Caco-2 (cell line): ENCODE data around the gene FAM50B. TPM values are rescaled to one million over a fixed set of nuclear protein-coding genes. Genes with fewer than 3 reads are reported as not detected.

Source experiments
- BruUV-seq: library from RNA; stranded (reverse); fragments of 400-500 nt; replicated peaks from 2 replicates; lab custom pipeline; 2021; lab: Mats Ljungman, UMichigan
- CTCF ChIA-PET: fragments of 300-600 bp; sonication (Branson Sonifier 250); formaldehyde crosslinking; loops from one replicate; lab custom pipeline; 2022; ENCODE audit warnings: antibody characterized with exemption; lab: Charles Lee
- POLR2A ChIA-PET: fragments of 300-600 bp; sonication (Branson Sonifier 250); formaldehyde crosslinking; loops from one replicate; lab custom pipeline; 2022; ENCODE audit warnings: antibody characterized with exemption; lab: Charles Lee
- DNase-seq, 2 experiments: peaks; one replicate each; pipeline versions ENCODE4 v3.0.0 to v3.0.0-alpha.2; 2020 to 2022
- H3K27me3 ChIP-seq: replicated peaks from 2 replicates; pipeline ENCODE4 v1.6.0; 2011; ENCODE audit warnings: low read length; ENCODE audit not compliant: control insufficient read depth, insufficient read depth
- H3K36me3 ChIP-seq: 2 replicates; pipeline ENCODE4 v1.5.1; 2011; ENCODE audit warnings: low read length; ENCODE audit not compliant: control insufficient read depth, insufficient read depth
- H3K4me1 ChIP-seq: fragments of 250-450 bp; sonication (Bioruptor Pico); 2 replicates; pipeline ENCODE4 v1.5.1; 2020; ENCODE audit warnings: mild to moderate bottlenecking
- H3K4me3 ChIP-seq: 2 replicates; pipeline ENCODE4 v1.5.1; 2011; ENCODE audit warnings: low read depth, mild to moderate bottlenecking, control low read depth, low read length
- H3K9me3 ChIP-seq: fragments of 250-450 bp; sonication (Bioruptor Pico); 2 replicates; pipeline ENCODE4 v1.5.1; 2020; ENCODE audit warnings: mild to moderate bottlenecking, moderate library complexity
- H3K27ac Mint-ChIP-seq: one replicate; pipeline ENCODE4 v1.8.0; 2022; ENCODE audit warnings: mixed read lengths; ENCODE audit not compliant: unreplicated experiment
- H3K27me3 Mint-ChIP-seq: one replicate; pipeline ENCODE4 v1.8.0; 2022; ENCODE audit warnings: mixed read lengths; ENCODE audit not compliant: insufficient read depth, unreplicated experiment
- H3K36me3 Mint-ChIP-seq: one replicate; pipeline ENCODE4 v1.8.0; 2022; ENCODE audit warnings: mild to moderate bottlenecking, mixed read lengths; ENCODE audit not compliant: insufficient read depth, unreplicated experiment
- H3K4me1 Mint-ChIP-seq: one replicate; pipeline ENCODE4 v1.8.0; 2022; ENCODE audit warnings: low read depth, mixed read lengths; ENCODE audit not compliant: unreplicated experiment
- H3K4me3 Mint-ChIP-seq: one replicate; pipeline ENCODE4 v1.8.0; 2022; ENCODE audit warnings: mild to moderate bottlenecking, moderate library complexity, mixed read lengths; ENCODE audit not compliant: unreplicated experiment
- H3K9me3 Mint-ChIP-seq: one replicate; pipeline ENCODE4 v1.8.0; 2022; ENCODE audit warnings: mixed read lengths; ENCODE audit not compliant: unreplicated experiment
- intact Hi-C: fragments of 100-400 bp; cut with micrococcal nuclease; formaldehyde crosslinking; loops from one replicate; pipeline ENCODE4 v1.10.0; 2022; ENCODE audit not compliant: unreplicated experiment
- total RNA-seq: library from RNA; stranded (reverse); gene quantifications from 2 replicates; pipeline ENCODE4 v1.2.3, GENCODE V29; 2022
- TF ChIP-seq, protein P1 (sequence below), 2 experiments: fragments of 200-600 bp in 1 of 2; IDR thresholded peaks; 1 replicate in 1 of 2; 2 replicates in 1 of 2; pipeline versions ENCODE4 v1.5.1 to v1.8.0; 2011 to 2022; ENCODE audit warnings: antibody characterized with exemption in 1 of 2, control low read depth in 1 of 2, inconsistent platforms in 1 of 2, low read depth in 1 of 2, low read length in 1 of 2, mild to moderate bottlenecking in 1 of 2, moderate library complexity in 1 of 2; ENCODE audit not compliant: insufficient read depth in 1 of 2, severe bottlenecking in 1 of 2, unreplicated experiment in 1 of 2

FAM50B gene
- total RNA-seq, 1 experiment from 2014 or later, result not detected

DNA sequence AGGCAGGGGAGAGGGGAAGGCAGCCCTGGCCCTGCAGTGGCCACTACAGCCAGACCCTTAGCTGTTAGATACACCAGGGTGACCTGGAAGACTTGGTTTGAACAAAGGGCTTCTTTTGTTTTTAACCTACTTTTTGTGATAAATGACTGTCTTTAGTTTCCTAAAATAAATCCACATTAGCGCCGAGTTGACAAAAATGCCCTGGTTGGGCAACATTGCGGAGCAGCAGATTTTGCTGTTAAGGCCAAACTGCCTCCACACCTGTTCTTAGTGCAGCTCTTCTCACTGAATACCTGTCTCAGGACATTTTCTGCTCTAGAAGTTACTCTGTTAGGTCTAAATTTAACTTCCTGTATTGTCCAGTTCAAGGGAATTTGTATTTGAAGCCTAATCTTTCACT is 42.7 kb downstream of the FAM50B start:
- no peaks in the 10 kb centered on the region for H3K4me1 Mint-ChIP-seq
- no peak overlapping the region for H3K4me3 ChIP-seq
- H3K4me3 Mint-ChIP-seq, result no peak overlapping the region
- TF ChIP-seq, protein P1, sequence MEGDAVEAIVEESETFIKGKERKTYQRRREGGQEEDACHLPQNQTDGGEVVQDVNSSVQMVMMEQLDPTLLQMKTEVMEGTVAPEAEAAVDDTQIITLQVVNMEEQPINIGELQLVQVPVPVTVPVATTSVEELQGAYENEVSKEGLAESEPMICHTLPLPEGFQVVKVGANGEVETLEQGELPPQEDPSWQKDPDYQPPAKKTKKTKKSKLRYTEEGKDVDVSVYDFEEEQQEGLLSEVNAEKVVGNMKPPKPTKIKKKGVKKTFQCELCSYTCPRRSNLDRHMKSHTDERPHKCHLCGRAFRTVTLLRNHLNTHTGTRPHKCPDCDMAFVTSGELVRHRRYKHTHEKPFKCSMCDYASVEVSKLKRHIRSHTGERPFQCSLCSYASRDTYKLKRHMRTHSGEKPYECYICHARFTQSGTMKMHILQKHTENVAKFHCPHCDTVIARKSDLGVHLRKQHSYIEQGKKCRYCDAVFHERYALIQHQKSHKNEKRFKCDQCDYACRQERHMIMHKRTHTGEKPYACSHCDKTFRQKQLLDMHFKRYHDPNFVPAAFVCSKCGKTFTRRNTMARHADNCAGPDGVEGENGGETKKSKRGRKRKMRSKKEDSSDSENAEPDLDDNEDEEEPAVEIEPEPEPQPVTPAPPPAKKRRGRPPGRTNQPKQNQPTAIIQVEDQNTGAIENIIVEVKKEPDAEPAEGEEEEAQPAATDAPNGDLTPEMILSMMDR (IDR thresholded peaks at IDR 0.05; ENCODE audit: insufficient read depth in 1 of 2, low read depth in 1 of 2, low read length in 1 of 2, severe bottlenecking in 1 of 2, unreplicated experiment in 1 of 2), result no peak
- no peak overlapping the region for H3K27ac Mint-ChIP-seq
- ChIA-PET POLR2A (no interaction called here), CTCF (no interaction called here)
- BruUV-seq, result no TSS peak
- no peaks in the 10 kb centered on the region for H3K9me3 ChIP-seq
- no peaks in the 10 kb centered on the region for H3K36me3 Mint-ChIP-seq
- no peaks in the 10 kb centered on the region for H3K27me3 ChIP-seq
- intact Hi-C loops, result no loop called here
- H3K4me1 ChIP-seq, result peaks cover 7% of the 10 kb centered on the region
- no peaks in the 10 kb centered on the region for H3K36me3 ChIP-seq
- H3K9me3 Mint-ChIP-seq, result no peaks in the 10 kb centered on the region
- no peak for DNase-seq
- no peaks in the 10 kb centered on the region for H3K27me3 Mint-ChIP-seq

DNA sequence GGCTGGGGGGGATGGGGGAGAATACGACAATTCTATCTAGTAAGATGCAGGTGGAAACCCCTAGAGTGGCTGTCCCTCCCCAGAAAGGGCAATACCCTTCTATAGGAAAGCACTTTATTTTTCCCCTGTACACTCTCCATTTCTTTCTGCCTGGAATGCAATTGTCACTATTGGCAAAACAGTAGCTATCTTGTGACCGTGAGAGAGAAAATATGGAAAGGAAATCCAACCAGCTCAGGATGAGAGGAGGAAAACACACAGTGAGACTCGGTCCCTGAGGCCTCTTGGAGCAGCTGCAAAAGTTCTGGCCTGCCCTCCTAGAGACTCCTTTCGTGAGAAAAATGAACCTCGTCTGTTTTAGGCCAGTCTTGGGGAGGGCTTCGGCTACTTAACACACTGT is 43.4 kb downstream of the FAM50B start:
- no peak overlapping the region for H3K27ac Mint-ChIP-seq

DNA sequence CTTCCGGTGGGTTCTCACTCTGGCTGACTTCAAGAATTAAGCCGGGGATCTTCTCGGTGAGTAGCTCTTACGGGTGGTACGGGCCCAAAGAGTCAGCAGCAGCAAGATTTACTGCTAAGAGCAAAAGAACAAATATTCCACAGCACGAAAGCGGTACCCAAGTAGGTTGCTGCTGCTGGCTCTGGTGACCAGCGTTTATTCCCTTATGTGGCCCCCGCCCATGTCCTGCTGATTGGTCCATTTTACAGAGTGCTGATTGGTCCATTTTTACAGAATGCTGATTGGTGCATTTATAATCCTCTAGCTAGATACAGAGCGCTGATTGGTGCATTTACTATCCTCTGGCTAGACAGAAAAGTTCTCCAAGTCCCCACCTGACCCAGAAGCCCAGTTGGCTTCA is 44.3 kb downstream of the FAM50B start:
- H3K27ac Mint-ChIP-seq, result no peak overlapping the region
- DNase-seq, result no peak
- no peaks in the 10 kb centered on the region for H3K36me3 ChIP-seq
- no peaks in the 10 kb centered on the region for H3K27me3 ChIP-seq
- no peaks in the 10 kb centered on the region for H3K9me3 ChIP-seq
- TF ChIP-seq, protein P1 (IDR thresholded peaks at IDR 0.05; ENCODE audit: insufficient read depth in 1 of 2, low read depth in 1 of 2, low read length in 1 of 2, severe bottlenecking in 1 of 2, unreplicated experiment in 1 of 2), result no peak
- H3K27me3 Mint-ChIP-seq, result no peaks in the 10 kb centered on the region
- no peak overlapping the region for H3K4me3 ChIP-seq
- POLR2A ChIA-PET, result interaction anchor here (0.6 kb wide), 1 partner anchor 194 kb away, joined by 3 read pairs; no protein-coding TSS in a partner anchor
- H3K4me1 Mint-ChIP-seq, result no peaks in the 10 kb centered on the region
- H3K4me1 ChIP-seq, result peaks cover 5% of the 10 kb centered on the region
- peaks cover 15% of the 10 kb centered on the region for H3K9me3 Mint-ChIP-seq
- intact Hi-C loops, result no loop called here
- H3K4me3 Mint-ChIP-seq, result no peak overlapping the region
- H3K36me3 Mint-ChIP-seq, result no peaks in the 10 kb centered on the region
- BruUV-seq, result no TSS peak
- CTCF ChIA-PET, result no interaction called here

More for the DNA sequence above, 43.4 kb downstream of the FAM50B start:
- Histone ChIP-seq H3K27me3 (no peaks in the 10 kb centered on the region), H3K9me3 (no peaks in the 10 kb centered on the region), H3K4me3 (no peak overlapping the region), H3K4me1 (peaks cover 7% of the 10 kb centered on the region), H3K36me3 (no peaks in the 10 kb centered on the region)
- BruUV-seq, result no TSS peak
- no peaks in the 10 kb centered on the region for H3K27me3 Mint-ChIP-seq
- ChIA-PET CTCF (no interaction called here), POLR2A (no interaction called here)
- no peak overlapping the region for H3K4me3 Mint-ChIP-seq
- no peaks in the 10 kb centered on the region for H3K36me3 Mint-ChIP-seq
- TF ChIP-seq, protein P1 (IDR thresholded peaks at IDR 0.05; ENCODE audit: insufficient read depth in 1 of 2, low read depth in 1 of 2, low read length in 1 of 2, severe bottlenecking in 1 of 2, unreplicated experiment in 1 of 2), result no peak
- no peaks in the 10 kb centered on the region for H3K4me1 Mint-ChIP-seq
- peaks cover 6% of the 10 kb centered on the region for H3K9me3 Mint-ChIP-seq
- intact Hi-C loops, result no loop called here
- DNase-seq, result no peak
